ENCODE measurements around the gene SP110. TPM values are rescaled to one million over a fixed set of nuclear protein-coding genes. Genes with fewer than 3 reads are reported as not detected.

SP110 gene
- total RNA-seq, 1 donor from 2014 or later, result 68.1 TPM

DNA sequence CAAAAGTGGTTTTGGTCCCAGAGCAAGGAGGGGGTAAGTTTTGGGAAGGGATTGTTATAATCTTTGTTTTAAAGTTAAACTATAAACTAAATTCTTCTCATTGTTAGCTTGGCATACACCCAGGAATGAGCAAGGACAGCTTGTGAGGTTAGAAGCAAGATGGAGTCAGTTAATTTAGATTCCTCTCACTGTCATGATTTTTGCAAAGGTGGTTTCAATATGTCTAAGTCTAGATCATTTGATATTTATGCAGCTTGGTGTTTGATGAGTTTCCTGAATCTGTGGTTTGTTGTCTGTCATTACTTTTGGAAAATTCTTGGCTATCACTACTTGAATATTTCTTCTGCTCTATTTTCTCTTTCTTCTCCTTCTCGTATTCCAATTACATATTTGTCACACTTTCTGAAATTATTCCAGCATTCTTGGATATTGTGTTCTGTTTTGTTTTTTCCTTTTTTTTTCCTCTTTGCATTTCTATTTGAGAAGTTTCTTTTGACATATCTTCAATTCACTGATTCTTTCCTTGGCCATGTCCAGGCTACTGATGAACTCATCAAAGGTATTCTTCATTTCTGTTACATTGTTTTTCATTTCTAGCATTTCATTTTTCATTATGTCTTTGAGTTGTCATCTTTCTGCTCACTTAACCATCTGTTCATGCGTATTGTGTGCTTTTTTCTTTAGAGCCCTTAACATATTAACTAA lies 10.9 kb upstream of the SP110 start:
- DNase-seq (no peak), ATAC-seq (no peak)
- TF ChIP-seq, protein P1, sequence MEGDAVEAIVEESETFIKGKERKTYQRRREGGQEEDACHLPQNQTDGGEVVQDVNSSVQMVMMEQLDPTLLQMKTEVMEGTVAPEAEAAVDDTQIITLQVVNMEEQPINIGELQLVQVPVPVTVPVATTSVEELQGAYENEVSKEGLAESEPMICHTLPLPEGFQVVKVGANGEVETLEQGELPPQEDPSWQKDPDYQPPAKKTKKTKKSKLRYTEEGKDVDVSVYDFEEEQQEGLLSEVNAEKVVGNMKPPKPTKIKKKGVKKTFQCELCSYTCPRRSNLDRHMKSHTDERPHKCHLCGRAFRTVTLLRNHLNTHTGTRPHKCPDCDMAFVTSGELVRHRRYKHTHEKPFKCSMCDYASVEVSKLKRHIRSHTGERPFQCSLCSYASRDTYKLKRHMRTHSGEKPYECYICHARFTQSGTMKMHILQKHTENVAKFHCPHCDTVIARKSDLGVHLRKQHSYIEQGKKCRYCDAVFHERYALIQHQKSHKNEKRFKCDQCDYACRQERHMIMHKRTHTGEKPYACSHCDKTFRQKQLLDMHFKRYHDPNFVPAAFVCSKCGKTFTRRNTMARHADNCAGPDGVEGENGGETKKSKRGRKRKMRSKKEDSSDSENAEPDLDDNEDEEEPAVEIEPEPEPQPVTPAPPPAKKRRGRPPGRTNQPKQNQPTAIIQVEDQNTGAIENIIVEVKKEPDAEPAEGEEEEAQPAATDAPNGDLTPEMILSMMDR (IDR thresholded peaks at IDR 0.05), result no peak
- no peak overlapping the region for H3K4me3 ChIP-seq
- H3K4me1 ChIP-seq, result no peaks in the 10 kb centered on the region
- H3K9me3 ChIP-seq, result no peaks in the 10 kb centered on the region
- no peak overlapping the region for H3K27ac ChIP-seq
- H3K36me3 ChIP-seq, result no peaks in the 10 kb centered on the region
- no peaks in the 10 kb centered on the region for H3K27me3 ChIP-seq (ENCODE audit: low read depth)
- intact Hi-C loops (cut with DNase I), result no loop called here

DNA sequence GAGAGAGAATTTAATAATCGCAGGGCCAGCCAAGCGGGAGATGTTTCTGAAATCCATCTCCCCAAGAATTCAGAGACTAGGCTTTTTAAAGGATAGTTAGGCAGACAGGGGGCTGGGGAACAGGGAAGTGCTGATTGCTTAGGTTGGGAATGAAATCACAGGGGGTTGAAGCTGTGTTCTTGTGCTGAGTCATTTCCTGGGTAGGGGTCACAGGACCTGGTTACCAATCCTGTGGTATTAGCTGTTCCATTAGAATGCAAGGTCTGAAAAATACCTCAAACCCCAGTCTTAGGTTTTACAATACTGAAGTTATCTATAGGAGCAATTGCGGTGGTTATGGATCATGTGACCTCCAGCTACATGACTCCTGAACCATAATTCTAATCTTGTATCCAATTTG lies 10.3 kb upstream of the SP110 start:
- intact Hi-C loops (cut with DNase I), result no loop called here
- ATAC-seq, result peak in 1 of 2 donors; percentile 50
- Histone ChIP-seq H3K4me1 (no peaks in the 10 kb centered on the region), H3K36me3 (no peaks in the 10 kb centered on the region), H3K27me3 (ENCODE audit: low read depth) (no peaks in the 10 kb centered on the region), H3K4me3 (no peak overlapping the region), H3K9me3 (no peaks in the 10 kb centered on the region), H3K27ac (no peak overlapping the region)
- TF ChIP-seq, protein P1 (IDR thresholded peaks at IDR 0.05), result no peak
- DNase-seq, result no peak

DNA sequence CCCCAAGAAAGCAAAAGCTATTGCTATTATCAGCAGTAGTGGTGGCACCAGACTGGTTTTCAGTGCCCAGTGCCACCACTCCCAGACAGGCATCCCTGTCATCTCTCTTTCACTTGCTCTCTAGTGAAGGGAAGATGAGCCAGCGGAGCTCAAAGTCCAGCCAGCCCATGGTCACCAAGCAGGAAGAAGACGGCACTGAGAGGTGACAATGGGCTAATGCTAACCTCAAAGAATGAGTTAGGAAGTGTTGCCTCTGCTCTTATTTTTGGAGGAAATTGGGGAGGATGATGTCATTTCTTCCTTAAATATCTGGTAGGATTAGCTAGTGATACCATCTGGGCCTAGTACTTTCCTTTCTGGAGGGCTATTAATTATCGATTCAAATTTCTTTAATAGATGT lies 7.4 kb upstream of the SP110 start:
- no peaks in the 10 kb centered on the region for H3K27me3 ChIP-seq (ENCODE audit: low read depth)
- H3K36me3 ChIP-seq, result no peaks in the 10 kb centered on the region
- peak overlapping the region; percentile 31 for H3K27ac ChIP-seq
- no peaks in the 10 kb centered on the region for H3K4me1 ChIP-seq
- TF ChIP-seq, protein P1 (IDR thresholded peaks at IDR 0.05), result no peak
- peak in 1 of 2 donors; percentile 9 for ATAC-seq
- intact Hi-C loops (cut with DNase I), result no loop called here
- H3K9me3 ChIP-seq, result no peaks in the 10 kb centered on the region
- no peak for DNase-seq
- peak overlapping the region; percentile 8 for H3K4me3 ChIP-seq

DNA sequence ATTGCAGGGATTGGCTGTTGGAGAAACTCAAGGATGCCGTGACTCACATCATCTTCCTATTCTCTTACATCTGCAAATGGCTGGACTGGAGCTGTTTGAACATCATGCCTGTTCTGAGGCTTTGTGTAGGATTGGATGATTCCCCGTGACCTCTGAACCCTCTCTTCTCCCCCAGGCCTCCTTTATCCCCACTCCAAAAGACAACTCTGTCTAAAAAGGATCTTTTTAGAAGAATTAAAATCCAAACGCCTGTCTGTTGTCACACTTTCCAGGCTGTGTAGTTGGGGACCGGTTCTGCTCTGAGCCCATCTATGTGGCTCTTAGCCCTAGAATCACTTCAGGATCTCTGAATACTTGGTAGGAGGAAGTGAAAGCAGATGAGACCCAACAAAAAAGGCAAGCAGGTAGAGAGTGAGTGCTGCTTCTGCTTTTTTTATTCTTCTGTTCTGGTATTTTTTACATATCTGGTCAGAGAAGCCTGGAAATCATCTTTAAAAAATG lies 6.3 kb upstream of the SP110 start:
- Histone ChIP-seq H3K27ac (peak overlapping the region; percentile 62), H3K9me3 (no peaks in the 10 kb centered on the region), H3K36me3 (no peaks in the 10 kb centered on the region), H3K4me3 (peak overlapping the region; percentile 45), H3K27me3 (ENCODE audit: low read depth) (no peaks in the 10 kb centered on the region), H3K4me1 (peaks cover under 1% of the 10 kb centered on the region)
- intact Hi-C loops (cut with DNase I), result no loop called here
- DNase-seq, result no peak
- peak; percentile 41 to 45 for ATAC-seq
- TF ChIP-seq, protein P1 (IDR thresholded peaks at IDR 0.05), result no peak

DNA sequence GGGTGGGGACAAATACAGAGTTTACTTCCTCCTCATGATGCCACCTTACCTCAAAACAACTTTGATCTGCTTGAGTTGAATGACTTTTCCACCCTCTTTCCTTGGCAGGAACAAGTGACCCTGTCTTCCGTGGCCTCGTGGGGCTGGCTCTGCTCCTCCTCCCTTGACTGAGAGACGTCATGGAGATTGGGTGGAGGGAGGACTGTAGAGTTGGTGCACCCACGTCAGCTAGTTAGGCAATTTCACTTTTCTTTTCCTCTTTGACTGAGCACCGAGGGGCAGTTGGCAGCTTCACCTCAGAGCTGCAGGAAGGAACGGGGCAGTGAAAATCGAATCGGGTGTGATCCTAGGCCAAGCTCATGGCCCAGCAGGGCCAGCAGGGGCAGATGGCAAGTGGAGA lies 5.7 kb upstream of the SP110 start, which contains the start of gene SP140:
SP140 (plus strand) TSS at position 251 of the 400 bp plus-strand sequence; CDS start at position 360, 109 bp downstream.
- DNase-seq, result peak; percentile 72
- TF ChIP-seq, protein P1 (IDR thresholded peaks at IDR 0.05), result no peak
- ATAC-seq, result peak; percentile 90 to 92
- H3K27ac ChIP-seq, result peak within 1 kb of the TSS; percentile 62
- H3K4me3 ChIP-seq, result peak within 1 kb of the TSS; percentile 45
- no peaks in the 10 kb centered on the region for H3K36me3 ChIP-seq
- H3K9me3 ChIP-seq, result no peaks in the 10 kb centered on the region
- no peaks in the 10 kb centered on the region for H3K27me3 ChIP-seq (ENCODE audit: low read depth)
- peaks cover 7% of the 10 kb centered on the region for H3K4me1 ChIP-seq
- intact Hi-C loops (cut with DNase I), result no loop called here

Data from lower lobe of right lung (tissue), 2 donors.